ENCODE results near the gene HLA-DOA.

The HLA-DOA gene

DNA sequence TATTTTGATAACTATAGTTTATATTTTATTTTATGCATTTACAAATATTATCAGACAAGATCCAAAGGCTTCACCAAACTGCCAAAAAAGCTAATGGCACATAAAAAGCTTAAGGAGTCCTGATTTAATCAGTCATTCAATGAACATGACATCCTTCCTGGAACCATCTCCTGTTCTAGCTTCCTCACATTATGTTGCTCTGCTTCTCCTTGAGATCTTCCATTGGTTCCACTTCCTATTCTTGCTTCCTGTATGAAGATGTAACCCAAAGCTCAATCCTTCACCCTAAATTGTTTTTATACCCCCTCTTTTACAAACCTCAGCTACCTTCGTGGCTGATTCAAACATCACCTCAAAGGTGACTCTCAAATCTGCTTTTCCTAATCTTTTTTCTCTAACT is 45.5 kb downstream of the HLA-DOA start:
- no peak for DNase-seq (ENCODE audit: low spot score)

DNA sequence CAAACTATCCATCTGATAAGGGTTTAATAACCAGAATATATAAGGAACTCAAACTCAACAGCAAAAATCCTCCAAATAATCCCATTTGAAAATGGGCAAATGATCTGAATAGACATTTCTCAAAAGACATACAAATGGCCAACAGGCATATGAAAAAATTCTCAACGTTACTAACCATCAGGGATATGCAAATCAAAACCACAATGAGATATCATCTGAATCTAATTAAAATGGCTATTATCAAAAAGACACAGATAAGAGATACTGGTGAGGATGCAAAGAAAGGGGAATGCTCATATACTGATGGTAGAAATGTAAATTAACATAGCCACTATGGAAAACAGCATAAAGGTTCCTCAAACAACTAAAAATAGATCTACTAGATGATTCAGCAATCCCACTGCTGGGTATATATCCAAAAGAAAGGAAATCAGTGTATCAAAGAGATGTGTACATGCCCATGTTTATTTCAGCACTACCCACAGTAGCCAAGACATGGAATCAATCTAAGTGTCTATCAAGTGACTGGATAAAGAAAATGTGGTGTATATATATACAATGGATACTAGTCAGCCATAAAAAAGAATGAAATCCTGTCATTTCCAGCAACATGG is 47.1 kb downstream of the HLA-DOA start:
- DNase-seq (ENCODE audit: low spot score), result no peak

DNA sequence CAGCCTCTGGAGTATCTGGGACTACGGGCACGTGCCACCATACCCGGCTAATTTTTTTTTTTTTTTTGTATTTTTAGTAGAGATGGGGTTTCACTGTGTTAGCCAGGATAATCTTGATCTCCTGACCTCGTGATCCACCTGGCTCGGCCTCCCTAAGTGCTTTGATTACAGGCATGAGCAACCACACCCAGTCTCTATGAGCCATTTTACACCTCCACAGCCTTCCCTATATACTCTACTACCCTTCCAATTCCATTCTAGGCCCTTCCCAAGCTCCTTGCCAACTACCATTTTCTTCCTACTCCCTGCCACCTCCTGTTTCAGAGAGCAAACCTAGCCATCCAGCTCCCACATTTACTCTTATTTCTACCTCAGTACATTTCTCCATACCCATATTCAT is 48.8 kb downstream of the HLA-DOA start:
- no peak for DNase-seq (ENCODE audit: low spot score)

DNA sequence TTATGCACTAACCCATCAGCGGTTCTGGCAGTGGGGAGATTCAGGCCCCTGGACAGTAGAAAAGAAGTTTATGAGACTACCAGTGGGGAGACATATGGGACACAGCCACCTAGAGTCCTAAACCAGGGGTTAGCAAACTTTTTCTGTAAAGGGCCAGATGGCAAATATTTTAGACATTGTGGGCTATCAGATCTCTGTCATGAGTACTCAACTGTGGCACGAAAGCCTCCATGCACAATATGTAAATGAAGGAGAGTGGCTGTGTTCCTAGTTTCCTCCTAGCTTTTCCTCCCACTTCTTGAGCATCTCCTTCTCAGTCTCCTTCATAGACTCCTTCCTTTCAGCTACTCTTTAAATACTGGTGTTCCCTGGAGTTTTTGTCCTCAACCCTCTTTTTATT is 53.2 kb downstream of the HLA-DOA start:
- DNase-seq (ENCODE audit: low spot score), result no peak

DNA sequence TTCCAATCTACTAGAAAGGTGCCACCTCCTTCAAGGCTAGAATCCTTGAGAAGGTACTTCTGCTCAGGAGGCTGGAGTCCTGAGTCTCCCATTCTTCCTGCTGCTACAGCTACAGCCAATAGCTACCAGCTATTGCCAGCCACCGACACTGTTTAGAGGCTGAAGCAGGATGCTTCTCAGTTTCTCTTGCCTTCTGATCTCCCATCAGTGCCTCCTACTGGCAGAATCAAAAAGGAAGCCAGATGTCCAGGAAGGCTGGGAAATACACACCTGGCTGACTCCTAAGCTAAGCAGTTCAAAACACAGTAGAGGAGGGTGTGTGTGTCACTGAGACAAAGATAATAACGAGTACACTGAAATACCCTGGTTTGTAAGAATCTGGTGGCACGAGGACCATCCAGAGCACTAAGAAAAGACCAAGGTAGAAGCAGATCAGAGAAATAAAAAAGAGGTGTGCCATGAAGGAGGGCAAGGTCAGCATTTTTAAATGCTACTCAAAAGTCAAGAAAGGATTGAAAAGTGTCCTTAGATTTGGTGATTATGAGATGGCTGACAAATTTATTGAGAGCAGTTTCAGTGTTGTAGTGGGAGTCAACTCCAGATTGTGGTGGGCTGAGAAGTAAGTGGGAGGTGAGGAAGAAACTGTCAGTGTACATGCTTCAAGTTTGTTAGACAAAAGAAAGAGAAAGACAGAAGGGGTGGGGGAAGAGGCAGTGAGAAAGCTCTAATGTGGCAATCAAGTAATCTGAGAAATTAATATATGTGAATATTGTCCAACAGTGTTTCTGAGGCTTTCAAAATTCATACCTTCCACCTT is 54.2 kb downstream of the HLA-DOA start:
- DNase-seq (ENCODE audit: low spot score), result no peak

DNA sequence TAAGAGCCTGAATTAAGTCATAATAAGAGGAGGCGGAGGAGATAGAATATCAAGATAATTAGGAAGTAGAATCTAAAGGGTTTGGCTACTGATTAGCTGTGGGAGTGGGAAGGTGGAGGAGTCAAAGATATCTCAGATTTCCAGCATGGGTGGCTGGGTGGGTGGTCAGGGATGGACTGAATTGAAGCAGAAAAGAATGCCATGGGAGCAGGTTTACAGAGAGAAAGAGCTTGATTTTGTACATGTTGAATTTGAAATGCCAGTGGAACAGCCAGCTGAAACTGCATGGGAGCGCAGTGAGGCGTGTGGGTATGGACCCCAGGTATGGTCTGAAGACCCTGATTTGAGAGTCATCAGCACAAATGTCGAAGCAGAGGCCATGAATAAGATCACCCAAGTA is 55.1 kb downstream of the HLA-DOA start:
- DNase-seq (ENCODE audit: low spot score), result no peak

Data from COLO829 (cell line).